Hepatocyte (in vitro differentiated cells): ENCODE results near the gene CNPY4.

Experiments used
- CTCF ChIP-seq: fragments of 200-600 bp; sonication (generic); IDR thresholded peaks from 2 replicates; pipeline ENCODE4 v1.5.1; 2016; ENCODE audit warnings: antibody characterized with exemption, mild to moderate bottlenecking; ENCODE audit not compliant: poor library complexity
- EZH2 ChIP-seq: fragments of 200-600 bp; sonication (generic); IDR thresholded peaks from 2 replicates; pipeline ENCODE4 v1.6.1; 2016; ENCODE audit warnings: antibody characterized with exemption, mild to moderate bottlenecking, borderline replicate concordance

- TF ChIP-seq CTCF: no peak
- no peak for TF ChIP-seq EZH2
Measured at GRCh38 chr7:100166970-100167911, 47.8 kb downstream of the CNPY4 start.
